ENCODE data around the gene RIOK2.

DNA sequence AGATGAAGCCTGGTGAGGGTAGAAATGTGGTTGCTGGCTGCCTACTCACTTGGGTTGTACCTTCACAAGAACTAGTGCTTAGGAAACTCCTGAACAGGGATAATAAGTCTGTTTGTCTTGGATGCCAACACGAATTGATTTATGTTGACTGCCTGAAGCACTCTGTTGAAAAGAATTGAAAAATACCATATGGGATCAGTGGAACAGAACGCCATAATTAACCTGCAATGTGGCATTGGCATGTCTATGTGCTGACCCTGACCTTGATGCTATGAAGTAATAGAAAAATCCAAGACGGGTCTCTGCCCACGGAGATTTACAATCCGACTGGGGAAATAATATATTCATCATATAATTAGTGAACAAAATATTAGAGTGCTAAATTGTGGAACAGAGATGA is 51.1 kb downstream of the RIOK2 start:
- TF ChIP-seq TBP (IDR thresholded peaks at IDR 0.05; ENCODE audit: low read depth, low read length), result no peak
- TF ChIP-seq, protein P1, sequence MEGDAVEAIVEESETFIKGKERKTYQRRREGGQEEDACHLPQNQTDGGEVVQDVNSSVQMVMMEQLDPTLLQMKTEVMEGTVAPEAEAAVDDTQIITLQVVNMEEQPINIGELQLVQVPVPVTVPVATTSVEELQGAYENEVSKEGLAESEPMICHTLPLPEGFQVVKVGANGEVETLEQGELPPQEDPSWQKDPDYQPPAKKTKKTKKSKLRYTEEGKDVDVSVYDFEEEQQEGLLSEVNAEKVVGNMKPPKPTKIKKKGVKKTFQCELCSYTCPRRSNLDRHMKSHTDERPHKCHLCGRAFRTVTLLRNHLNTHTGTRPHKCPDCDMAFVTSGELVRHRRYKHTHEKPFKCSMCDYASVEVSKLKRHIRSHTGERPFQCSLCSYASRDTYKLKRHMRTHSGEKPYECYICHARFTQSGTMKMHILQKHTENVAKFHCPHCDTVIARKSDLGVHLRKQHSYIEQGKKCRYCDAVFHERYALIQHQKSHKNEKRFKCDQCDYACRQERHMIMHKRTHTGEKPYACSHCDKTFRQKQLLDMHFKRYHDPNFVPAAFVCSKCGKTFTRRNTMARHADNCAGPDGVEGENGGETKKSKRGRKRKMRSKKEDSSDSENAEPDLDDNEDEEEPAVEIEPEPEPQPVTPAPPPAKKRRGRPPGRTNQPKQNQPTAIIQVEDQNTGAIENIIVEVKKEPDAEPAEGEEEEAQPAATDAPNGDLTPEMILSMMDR (IDR thresholded peaks at IDR 0.05; ENCODE audit: control extremely low read depth in 1 of 3, insufficient read depth in 1 of 3, low read depth in 1 of 3, low read length in 3 of 3), result no peak
- TF ChIP-seq RFX5 (IDR thresholded peaks at IDR 0.05; ENCODE audit: borderline replicate concordance, low read depth, low read length), result no peak
- no peak for TF ChIP-seq TCF12 (IDR thresholded peaks at IDR 0.05; ENCODE audit: low read depth, low read length)
